ENCODE data around the gene SCGN. TPM values are rescaled to one million over a fixed set of nuclear protein-coding genes. Genes with fewer than 3 reads are reported as not detected.

The SCGN gene
- polyA plus RNA-seq, 1 donor (not counting 4 experiments of a cell fraction or from before 2014, with no cell fraction given), result not detected

DNA sequence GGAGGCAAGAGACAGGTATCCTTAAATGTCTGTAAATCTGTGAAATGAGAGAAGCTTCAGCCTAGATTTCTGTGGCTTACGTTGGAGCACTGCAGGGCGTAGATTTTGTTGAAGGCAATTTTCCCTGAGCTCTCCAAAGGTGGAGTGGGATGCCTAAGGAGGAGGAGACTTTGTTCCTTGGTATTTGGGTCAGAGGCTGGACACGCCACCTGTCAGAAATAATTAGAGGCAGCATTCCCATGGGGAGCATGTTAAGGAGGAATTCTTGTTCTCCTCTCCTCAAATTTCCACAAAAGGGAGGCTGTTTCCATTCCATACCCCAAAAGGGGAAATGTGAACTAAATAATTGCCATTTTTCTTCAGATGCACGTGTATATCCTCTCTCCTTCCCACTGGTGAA lies 11.1 kb upstream of the SCGN start:
- no peaks in the 10 kb centered on the region for H3K36me3 ChIP-seq (ENCODE audit: control insufficient read depth in 2 of 2, extremely low read depth in 1 of 2, insufficient read depth in 2 of 2, low read length in 2 of 2)
- dilution Hi-C loops (cut with MboI; ENCODE audit: extremely low pct_ligation_motif_present, low sequenced_read_pairs), result no loop called here
- H3K27me3 ChIP-seq (ENCODE audit: control insufficient read depth, extremely low read depth, insufficient read depth, low read length), result no peaks in the 10 kb centered on the region
- TF ChIP-seq EZH2 (IDR thresholded peaks at IDR 0.05; ENCODE audit: low read length), result no peak
- TF ChIP-seq, protein P1, sequence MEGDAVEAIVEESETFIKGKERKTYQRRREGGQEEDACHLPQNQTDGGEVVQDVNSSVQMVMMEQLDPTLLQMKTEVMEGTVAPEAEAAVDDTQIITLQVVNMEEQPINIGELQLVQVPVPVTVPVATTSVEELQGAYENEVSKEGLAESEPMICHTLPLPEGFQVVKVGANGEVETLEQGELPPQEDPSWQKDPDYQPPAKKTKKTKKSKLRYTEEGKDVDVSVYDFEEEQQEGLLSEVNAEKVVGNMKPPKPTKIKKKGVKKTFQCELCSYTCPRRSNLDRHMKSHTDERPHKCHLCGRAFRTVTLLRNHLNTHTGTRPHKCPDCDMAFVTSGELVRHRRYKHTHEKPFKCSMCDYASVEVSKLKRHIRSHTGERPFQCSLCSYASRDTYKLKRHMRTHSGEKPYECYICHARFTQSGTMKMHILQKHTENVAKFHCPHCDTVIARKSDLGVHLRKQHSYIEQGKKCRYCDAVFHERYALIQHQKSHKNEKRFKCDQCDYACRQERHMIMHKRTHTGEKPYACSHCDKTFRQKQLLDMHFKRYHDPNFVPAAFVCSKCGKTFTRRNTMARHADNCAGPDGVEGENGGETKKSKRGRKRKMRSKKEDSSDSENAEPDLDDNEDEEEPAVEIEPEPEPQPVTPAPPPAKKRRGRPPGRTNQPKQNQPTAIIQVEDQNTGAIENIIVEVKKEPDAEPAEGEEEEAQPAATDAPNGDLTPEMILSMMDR (optimal IDR thresholded peaks at IDR 0.05 in 1 of 3, IDR thresholded peaks at IDR 0.05 in 1 of 3, conservative IDR thresholded peaks at IDR 0.05 in 1 of 3; ENCODE audit: extremely low read depth in 1 of 3, insufficient read depth in 2 of 3, low read length in 3 of 3), result no peak
- no peak overlapping the region for H3K4me2 ChIP-seq (ENCODE audit: control insufficient read depth, extremely low read depth, insufficient read depth, low read depth, low read length)
- no peak overlapping the region for H3K4me3 ChIP-seq (ENCODE audit: control insufficient read depth in 2 of 3, extremely low read depth in 1 of 3, insufficient read depth in 2 of 3, low read depth in 1 of 3, low read length in 3 of 3)
- H2AFZ ChIP-seq (ENCODE audit: control insufficient read depth, low read length), result no peak overlapping the region
- no peaks in the 10 kb centered on the region for H3K9me1 ChIP-seq (ENCODE audit: control insufficient read depth, extremely low read depth, insufficient read depth, low read length)
- DNase-seq (ENCODE audit: low read depth, low spot score) (no peak), FAIRE-seq (no peak)
- no peak overlapping the region for H3K27ac ChIP-seq (ENCODE audit: control insufficient read depth, insufficient read depth, low read length)
- H4K20me1 ChIP-seq (ENCODE audit: control insufficient read depth, extremely low read depth, insufficient read depth, low read length), result no peaks in the 10 kb centered on the region
- no peaks in the 10 kb centered on the region for H3K9me3 ChIP-seq (ENCODE audit: control insufficient read depth, low read depth, low read length)
- H3K4me1 ChIP-seq (ENCODE audit: control insufficient read depth, extremely low read depth, insufficient read depth, low read length), result no peaks in the 10 kb centered on the region
- H3K9ac ChIP-seq (ENCODE audit: control insufficient read depth, extremely low read depth, insufficient read depth, low read length), result no peak overlapping the region
- no peaks in the 10 kb centered on the region for H3K79me2 ChIP-seq (ENCODE audit: control insufficient read depth, insufficient read depth, low read length)

DNA sequence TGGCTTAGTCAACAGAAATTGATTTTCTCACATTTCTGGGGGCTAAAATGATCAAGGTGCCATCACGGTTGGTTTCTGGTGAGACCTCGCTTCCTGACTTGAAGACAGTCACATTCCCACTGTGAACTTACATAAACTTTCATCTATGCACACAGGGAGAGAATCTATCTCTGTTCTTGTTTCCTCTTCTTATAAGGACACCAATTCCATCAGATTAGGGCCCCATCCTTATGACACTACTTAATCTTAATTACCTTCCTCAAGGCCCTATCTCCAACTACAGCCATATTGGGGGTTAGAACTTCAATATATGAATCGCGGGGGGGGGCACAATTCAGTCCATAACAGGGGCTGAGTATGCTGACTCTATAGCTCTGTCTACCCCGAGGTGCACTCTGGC lies 10.6 kb upstream of the SCGN start:
- no peak for DNase-seq (ENCODE audit: low read depth, low spot score)
- no peaks in the 10 kb centered on the region for H3K9me1 ChIP-seq (ENCODE audit: control insufficient read depth, extremely low read depth, insufficient read depth, low read length)
- H3K27me3 ChIP-seq (ENCODE audit: control insufficient read depth, extremely low read depth, insufficient read depth, low read length), result no peaks in the 10 kb centered on the region
- dilution Hi-C loops (cut with MboI; ENCODE audit: extremely low pct_ligation_motif_present, low sequenced_read_pairs), result no loop called here
- H3K4me1 ChIP-seq (ENCODE audit: control insufficient read depth, extremely low read depth, insufficient read depth, low read length), result no peaks in the 10 kb centered on the region
- H4K20me1 ChIP-seq (ENCODE audit: control insufficient read depth, extremely low read depth, insufficient read depth, low read length), result no peaks in the 10 kb centered on the region
- no peaks in the 10 kb centered on the region for H3K79me2 ChIP-seq (ENCODE audit: control insufficient read depth, insufficient read depth, low read length)
- H3K9me3 ChIP-seq (ENCODE audit: control insufficient read depth, low read depth, low read length), result no peaks in the 10 kb centered on the region
- no peak overlapping the region for H3K4me3 ChIP-seq (ENCODE audit: control insufficient read depth in 2 of 3, extremely low read depth in 1 of 3, insufficient read depth in 2 of 3, low read depth in 1 of 3, low read length in 3 of 3)
- H3K27ac ChIP-seq (ENCODE audit: control insufficient read depth, insufficient read depth, low read length), result no peak overlapping the region
- no peak for FAIRE-seq
- TF ChIP-seq EZH2 (IDR thresholded peaks at IDR 0.05; ENCODE audit: low read length), result no peak
- TF ChIP-seq, protein P1 (optimal IDR thresholded peaks at IDR 0.05 in 1 of 3, IDR thresholded peaks at IDR 0.05 in 1 of 3, conservative IDR thresholded peaks at IDR 0.05 in 1 of 3; ENCODE audit: extremely low read depth in 1 of 3, insufficient read depth in 2 of 3, low read length in 3 of 3), result no peak
- no peak overlapping the region for H3K9ac ChIP-seq (ENCODE audit: control insufficient read depth, extremely low read depth, insufficient read depth, low read length)
- no peaks in the 10 kb centered on the region for H3K36me3 ChIP-seq (ENCODE audit: control insufficient read depth in 2 of 2, extremely low read depth in 1 of 2, insufficient read depth in 2 of 2, low read length in 2 of 2)
- H3K4me2 ChIP-seq (ENCODE audit: control insufficient read depth, extremely low read depth, insufficient read depth, low read depth, low read length), result no peak overlapping the region
- H2AFZ ChIP-seq (ENCODE audit: control insufficient read depth, low read length), result no peak overlapping the region
